ENCODE results near the gene MLNR.

MLNR gene

DNA sequence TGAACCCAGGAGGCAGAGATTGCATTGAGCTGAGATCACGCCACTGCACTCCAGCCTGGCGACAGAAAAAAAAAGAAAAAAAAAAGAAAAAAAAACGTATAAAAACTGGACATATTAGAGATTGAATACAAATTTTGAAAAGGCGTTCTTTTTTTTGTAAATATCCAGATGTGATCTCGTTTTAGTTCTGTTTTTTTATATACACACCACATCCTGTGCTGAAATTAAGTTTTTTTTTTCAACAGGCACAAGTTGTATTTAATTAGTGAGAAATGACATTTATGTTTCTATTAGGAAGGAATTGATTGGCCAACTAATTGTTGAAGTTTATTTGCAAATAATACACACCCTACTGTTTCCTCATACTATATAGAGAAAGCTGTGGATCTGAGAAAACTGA is 31.2 kb downstream of the MLNR start:
- DNase-seq (ENCODE audit: low spot score) = no peak
- in situ Hi-C loops (cut with MboI; ENCODE audit: low pct_unique_long_range_greater_than_20kb, low sequenced_read_pairs, unreplicated experiment) = no loop called here
- TF ChIP-seq, protein P1, sequence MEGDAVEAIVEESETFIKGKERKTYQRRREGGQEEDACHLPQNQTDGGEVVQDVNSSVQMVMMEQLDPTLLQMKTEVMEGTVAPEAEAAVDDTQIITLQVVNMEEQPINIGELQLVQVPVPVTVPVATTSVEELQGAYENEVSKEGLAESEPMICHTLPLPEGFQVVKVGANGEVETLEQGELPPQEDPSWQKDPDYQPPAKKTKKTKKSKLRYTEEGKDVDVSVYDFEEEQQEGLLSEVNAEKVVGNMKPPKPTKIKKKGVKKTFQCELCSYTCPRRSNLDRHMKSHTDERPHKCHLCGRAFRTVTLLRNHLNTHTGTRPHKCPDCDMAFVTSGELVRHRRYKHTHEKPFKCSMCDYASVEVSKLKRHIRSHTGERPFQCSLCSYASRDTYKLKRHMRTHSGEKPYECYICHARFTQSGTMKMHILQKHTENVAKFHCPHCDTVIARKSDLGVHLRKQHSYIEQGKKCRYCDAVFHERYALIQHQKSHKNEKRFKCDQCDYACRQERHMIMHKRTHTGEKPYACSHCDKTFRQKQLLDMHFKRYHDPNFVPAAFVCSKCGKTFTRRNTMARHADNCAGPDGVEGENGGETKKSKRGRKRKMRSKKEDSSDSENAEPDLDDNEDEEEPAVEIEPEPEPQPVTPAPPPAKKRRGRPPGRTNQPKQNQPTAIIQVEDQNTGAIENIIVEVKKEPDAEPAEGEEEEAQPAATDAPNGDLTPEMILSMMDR (IDR thresholded peaks at IDR 0.05; ENCODE audit: extremely low read depth, insufficient read depth, missing control alignments) = no peak

DNA sequence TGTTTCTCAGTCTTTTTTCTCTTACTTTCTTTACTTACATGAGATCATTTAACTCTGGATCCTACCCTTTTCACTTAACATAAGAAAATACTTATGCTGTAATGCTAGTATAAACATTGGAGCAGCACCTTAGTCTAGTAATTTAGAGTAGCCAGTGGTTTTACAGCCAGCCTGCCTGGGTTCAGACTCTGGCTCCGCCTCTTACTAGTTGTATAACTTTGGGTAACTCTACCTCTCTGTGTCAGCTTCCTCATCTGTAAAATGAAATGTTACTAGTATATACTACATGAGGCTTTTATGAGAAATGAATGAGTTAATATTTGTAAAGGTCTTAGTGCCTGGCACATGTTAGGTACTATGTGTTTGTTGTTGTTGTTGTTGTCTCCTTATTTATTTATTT is 33.2 kb downstream of the MLNR start:
- TF ChIP-seq, protein P1 (IDR thresholded peaks at IDR 0.05; ENCODE audit: extremely low read depth, insufficient read depth, missing control alignments) = no peak
- in situ Hi-C loops (cut with MboI; ENCODE audit: low pct_unique_long_range_greater_than_20kb, low sequenced_read_pairs, unreplicated experiment) = no loop called here
- DNase-seq (ENCODE audit: low spot score) = no peak

DNA sequence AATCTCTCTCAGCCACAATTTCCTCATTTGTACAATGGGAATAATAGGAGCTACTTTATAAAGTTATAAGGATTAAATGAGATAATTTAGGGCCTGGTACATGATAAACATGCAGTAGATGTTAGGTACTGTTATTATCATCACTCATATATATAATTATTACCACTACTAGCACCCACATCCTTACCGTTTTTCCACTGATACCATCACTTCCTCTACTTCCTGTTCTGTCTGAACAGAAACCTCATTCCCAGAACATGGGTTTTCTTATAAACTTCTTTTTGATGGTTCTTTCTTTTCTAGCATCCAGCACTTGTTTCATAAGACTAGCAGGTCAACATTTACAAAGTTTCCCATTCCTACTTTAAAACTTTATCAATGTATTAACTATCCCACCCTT is 33.9 kb downstream of the MLNR start:
- in situ Hi-C loops (cut with MboI; ENCODE audit: low pct_unique_long_range_greater_than_20kb, low sequenced_read_pairs, unreplicated experiment) = no loop called here
- DNase-seq (ENCODE audit: low spot score) = no peak
- TF ChIP-seq, protein P1 (IDR thresholded peaks at IDR 0.05; ENCODE audit: extremely low read depth, insufficient read depth, missing control alignments) = no peak

DNA sequence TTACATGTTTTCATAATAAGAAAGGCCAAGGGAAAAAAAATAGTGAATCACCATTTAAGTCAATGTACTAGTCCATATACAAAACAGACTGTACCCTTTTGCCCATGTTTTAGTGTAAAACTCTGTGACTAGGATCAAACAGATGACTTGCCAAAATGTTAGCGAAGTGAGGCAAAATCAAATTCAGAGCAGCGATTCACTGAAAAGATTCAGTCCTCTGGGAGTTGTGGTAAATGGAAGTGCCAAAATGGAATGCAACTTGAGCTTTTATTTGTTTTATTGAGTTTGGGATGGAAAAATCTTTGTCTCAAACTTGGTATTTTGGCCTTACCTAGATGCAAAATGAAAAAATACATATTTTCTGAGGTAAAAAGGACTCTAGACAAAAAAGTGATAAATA is 36.7 kb downstream of the MLNR start:
- TF ChIP-seq, protein P1 (IDR thresholded peaks at IDR 0.05; ENCODE audit: extremely low read depth, insufficient read depth, missing control alignments) = no peak
- no peak for DNase-seq (ENCODE audit: low spot score)
- in situ Hi-C loops (cut with MboI; ENCODE audit: low pct_unique_long_range_greater_than_20kb, low sequenced_read_pairs, unreplicated experiment) = no loop called here

DNA sequence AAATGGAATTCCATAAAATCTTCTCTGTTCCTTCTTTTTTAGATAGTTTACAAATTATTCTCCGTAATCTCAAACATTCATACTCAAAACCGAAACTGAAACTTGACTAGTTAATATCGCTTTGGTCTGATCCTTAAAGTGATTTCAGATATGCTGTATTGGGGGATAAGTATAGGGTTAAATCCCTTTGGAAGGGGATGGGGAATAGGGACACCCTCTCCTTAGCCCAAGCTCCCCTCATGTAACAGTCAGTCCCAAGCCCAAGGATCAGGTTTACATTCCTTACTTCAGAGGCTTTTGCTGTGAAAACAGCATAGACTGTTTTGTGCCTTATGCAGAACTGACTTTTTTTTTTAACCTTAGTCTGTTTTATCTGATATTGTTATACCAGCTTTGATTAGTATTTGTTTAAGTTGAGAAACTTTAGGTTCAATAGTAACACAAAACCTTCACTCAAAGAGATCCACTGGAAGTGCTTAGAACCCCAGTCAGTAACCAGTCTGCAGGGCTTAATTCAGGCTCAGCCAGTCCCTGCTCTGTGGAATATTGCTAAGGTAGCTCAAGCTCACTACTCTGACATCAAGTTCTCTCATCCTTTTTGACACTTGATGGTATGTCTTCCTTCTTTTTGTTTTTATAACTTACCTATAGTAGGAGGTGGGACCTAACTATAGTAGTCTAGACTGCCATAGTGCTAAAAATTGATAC is 38.1 kb downstream of the MLNR start:
- TF ChIP-seq, protein P1 (IDR thresholded peaks at IDR 0.05; ENCODE audit: extremely low read depth, insufficient read depth, missing control alignments) = no peak
- in situ Hi-C loops (cut with MboI; ENCODE audit: low pct_unique_long_range_greater_than_20kb, low sequenced_read_pairs, unreplicated experiment) = no loop called here
- DNase-seq (ENCODE audit: low spot score) = no peak

DNA sequence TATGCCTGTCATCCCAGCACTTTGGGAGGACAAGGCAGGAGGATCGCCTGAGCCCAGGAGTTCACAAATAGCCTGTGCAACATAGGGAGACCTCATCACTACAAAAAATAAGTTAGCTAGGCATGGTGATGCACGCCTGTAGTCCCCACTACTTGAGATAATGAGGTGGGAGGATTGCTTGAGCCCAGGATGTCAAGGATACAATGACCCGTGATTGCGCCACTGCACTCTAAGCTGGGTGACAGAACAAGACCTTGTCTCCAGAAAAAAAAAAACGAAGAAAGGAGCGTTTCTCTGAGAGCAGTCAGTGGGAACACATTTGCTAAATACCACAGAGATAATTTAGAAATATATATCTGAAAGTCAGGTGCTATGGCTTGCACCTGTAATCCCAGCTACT is 39.4 kb downstream of the MLNR start:
- DNase-seq (ENCODE audit: low spot score) = no peak
- TF ChIP-seq, protein P1 (IDR thresholded peaks at IDR 0.05; ENCODE audit: extremely low read depth, insufficient read depth, missing control alignments) = no peak
- in situ Hi-C loops (cut with MboI; ENCODE audit: low pct_unique_long_range_greater_than_20kb, low sequenced_read_pairs, unreplicated experiment) = no loop called here
